DMS79 treated with DMSO at 0.1 percent for 48 hours (cell line): ENCODE data around the gene PYY.
"Not testable (repeated sequence)": the region's sequence is repeated elsewhere in the genome, so short reads cannot be mapped to it uniquely, and the experiment has no call there.

Source experiments
- DNase-seq: peaks from one replicate; lab custom pipeline; 2025; lab: John Stamatoyannopoulos, UW

Gene PYY

DNA sequence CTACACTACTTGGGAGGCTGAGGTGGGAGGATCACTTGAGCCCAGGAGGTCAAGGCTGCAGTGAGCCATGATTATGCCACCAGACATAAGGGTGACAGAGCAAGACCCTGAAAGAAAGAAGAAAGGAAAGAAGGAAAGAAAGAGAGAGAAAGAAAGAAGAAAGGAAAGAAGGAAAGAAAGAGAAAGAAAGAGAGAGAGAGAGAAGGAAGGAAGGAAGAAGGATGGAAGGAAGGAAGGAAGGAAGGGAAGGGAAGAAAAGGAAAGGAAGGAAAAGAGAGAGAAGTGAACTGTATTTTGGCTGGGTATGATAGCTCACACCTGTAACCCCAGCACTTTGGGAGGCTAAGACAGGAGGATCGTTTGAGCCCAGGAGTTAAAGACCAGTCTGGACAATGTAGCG, 24.3 kb upstream of the PYY start:
- no peak for DNase-seq

DNA sequence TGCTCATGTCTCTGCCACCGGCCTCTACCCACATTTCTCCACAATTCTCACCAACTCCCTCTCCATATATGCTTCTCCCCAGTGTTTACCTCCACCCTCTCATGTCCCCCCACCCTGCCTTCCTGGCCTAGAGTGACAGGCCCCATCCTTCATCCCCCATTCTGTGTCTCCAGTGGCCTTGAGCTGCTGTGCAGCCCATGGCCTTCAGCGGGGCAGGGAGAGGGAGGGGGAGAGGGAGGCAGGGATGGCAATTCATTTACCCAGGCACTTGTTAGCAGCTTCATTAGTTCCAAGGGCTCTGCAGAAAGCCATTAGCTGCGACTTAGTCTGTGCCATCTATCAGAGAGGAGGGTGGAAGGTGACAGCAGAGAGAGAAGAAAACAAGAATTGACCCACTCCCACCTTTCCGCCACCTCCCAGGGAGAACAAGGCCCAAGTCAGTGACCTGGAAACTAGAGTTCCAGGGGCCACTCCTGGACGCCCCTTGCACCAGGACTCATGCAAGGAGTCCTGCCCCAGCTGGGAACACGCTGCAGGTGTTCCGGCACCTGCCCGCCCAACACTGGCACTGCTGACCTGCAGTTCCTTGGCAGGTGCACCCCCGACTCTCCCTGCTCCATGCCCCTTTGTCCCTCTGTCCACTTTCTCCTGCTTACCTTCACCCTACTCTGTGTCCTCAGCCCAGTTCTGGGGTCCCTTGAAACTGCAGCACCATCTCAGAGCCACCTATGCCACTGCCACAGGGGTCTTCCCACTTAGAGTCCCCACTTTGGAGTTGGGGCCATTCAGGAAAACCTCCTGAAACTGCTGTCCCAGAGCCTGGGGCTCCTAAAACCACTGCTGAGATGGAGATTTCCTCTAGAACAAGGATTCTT, 23.5 kb upstream of the PYY start:
- no peak for DNase-seq

DNA sequence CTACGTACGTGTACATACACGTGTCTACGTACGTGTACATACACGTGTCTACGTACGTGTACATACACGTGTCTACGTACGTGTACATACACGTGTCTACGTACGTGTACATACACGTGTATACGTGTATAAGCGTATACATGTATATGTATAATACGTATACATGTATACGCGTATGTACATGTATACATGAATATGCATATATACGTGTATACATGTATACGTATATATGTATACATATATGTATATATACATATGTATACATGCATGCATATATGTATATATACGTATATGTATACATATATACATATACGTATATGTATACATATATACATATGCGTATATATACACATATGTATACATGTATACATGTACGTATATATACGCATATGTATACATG, 22.2 kb upstream of the PYY start:
- DNase-seq, result no peak

DNA sequence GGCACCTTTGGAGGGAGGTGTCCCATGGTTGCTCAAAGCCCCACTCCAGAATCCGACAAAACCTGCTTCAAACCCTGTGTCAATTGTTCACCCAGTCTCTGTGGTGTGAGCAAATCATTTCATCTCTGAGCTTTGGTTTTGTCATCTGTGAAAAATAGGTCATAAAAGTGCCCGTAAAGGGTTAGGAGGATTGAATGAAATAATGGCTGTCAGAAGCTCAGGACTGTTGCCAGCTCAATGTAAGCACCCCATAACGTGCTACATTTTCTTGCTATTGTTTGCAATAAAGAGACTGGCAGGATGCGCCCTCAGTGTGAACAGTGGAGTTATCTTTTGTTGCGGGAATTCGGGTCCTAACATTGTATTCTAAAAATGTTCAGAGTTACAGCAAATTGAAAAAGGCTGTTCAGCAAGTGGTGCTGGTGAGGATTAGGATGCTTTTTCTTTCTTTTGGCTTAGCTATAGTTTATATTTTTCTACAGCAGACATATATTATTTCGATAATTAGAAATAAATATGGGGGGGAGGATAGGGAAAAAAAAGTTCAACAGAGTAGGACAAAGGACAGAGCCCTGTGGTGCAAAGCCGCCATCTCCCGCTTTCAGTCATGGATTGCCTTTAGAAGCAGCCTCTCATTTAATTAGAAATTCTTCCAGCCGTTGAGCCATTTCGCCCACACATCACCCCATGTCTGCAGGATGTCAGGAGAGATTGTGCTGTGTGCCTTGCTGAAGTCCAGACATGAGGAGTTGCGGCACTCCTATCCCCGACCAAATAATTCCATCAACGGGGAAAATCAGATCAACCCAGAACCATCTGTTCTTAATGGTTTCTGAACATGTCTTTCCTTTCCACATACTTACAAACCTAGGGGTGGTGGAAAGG, 20.9 kb upstream of the PYY start:
- DNase-seq, result no peak

DNA sequence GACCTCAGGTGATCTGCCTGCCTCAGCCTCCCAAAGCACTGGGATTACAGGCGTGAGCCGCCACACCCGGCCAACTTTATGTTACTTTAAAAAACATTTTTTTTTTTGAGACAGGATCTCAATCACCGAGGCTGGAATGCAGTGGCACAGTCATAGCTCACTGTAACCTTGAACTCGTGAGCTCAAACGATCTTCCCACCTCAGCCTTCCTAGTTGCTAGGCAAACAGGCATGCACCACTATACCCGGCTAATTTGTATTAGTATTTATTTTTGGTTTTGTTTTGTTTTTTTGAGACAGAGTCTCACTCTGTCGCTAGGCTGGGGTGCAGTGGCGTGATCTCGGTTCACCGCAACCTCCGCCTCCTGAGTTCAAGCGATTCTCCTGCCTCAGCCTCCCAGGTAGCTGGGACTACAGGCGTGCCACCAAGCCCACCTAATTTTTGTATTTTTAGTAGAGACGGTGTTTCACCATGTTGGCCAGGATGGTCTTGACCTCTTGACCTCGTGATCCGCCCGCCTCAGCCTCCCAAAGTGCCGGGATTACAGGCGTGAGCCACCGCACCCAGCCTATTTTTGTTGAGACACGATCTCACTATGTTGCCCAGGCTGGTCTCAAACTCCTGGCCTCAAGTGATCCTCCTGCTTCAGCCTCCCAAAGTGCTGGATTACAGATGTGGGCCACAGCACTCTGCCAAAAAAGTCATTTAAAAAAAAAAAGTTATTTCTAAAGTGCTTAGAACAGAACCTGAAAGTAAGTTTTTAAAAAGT, 18.9 kb upstream of the PYY start:
- not testable (repeated sequence) for DNase-seq

DNA sequence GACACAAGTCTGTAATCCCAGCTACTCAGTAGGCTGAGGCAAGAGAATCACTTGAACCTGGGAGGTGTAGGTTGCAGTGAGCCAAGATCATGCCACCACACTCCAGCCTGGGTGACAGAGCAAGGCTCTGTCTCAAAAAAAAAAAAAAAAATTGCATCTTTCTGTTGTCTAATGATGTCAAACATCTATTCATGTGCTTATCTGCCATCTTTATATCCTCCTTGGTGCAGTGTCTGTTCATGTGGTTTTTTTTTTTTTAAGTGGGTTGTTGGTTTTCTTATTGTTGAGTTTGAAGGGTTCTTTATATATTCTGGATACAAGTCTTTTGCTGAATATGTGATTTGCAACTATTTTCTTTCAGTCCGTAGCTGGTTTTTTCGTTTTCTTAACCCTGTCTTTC, 17.7 kb upstream of the PYY start:
- not testable (repeated sequence) for DNase-seq

DNA sequence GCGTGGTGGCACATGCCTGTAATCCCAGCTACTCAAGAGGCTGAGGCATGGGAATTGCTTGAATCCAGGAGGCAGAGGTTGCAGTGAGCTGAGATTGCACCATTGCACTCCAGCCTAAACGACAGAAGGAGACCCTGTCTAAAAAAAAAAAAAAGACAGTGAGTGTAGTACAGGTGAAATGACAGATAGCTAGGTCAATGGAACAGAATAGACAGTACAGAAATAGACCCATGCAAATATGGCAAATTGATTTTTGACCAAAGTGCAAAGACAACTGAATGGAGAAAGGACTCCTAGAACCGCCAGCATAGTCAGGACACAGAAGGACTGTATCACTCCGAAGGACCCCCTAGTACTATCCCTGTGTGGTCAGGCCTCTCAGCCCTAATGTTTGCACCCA, 16.6 kb upstream of the PYY start:
- DNase-seq, result no peak

DNA sequence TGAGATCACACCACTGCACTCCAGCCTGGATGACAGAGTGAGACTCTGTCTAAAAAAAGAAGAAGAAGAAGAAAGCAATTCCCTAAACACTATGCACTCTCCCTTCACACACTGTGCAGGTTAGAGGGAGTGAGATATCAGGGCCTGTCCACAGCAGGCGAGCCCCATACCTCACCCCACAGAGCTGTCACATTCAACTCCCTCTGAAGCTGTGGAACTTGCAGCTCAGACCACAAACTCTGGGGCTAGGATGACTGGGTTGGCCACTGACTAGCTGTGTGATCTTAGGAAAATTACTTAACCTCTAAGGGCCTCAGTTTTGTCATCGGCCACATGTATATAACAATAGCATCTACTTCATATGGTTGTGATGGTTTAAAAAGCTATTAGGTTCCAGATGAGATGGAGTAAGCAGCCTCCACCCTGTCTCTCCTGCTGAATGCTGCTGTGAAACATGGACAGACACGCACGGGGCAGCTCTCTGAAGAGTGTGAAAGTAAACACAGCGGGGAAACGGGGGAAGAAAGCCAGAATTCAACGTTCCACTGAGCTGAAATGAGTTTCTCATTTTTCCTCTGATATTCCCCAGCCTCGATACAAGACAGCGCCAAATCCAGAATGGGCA, 13.6 kb upstream of the PYY start:
- no peak for DNase-seq

DNA sequence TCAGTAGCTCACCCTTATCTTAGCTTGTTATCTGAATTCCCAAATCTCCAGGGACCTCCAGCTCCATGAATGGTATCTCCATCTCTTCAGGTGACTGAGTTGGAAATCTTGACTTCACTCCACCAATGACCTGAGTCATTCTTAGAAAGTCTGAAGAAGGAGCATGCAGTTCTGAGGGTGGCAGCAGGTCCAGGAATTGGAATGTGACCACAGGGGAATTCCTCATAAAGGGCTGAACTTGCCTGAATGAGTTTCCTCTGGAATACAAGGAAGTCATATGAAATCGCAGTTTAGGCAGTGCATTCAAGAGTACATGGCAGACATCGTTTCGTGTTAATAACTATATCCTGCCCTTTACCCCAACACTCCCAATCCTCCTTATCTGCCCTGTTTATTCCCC, 12.5 kb upstream of the PYY start:
- no peak for DNase-seq

DNA sequence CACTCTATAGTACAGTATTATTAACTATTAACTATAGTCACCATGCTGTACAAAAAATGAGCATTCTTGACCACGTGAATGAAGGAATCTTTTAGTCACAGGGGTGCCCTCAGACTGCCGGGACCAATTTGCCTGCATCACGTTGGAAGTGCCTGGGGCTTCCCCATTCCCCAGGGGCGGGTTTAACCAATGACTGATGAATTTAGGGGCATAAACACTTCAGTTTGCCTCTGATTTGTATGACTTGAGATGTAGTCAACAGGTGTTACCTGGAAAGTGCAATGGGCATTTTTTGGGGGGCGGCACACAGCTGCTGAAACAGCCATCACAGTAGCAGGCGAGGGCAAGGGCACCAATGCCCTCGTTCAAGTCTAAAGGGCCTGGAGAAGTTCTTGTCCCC, 8.7 kb upstream of the PYY start:
- no peak for DNase-seq

DNA sequence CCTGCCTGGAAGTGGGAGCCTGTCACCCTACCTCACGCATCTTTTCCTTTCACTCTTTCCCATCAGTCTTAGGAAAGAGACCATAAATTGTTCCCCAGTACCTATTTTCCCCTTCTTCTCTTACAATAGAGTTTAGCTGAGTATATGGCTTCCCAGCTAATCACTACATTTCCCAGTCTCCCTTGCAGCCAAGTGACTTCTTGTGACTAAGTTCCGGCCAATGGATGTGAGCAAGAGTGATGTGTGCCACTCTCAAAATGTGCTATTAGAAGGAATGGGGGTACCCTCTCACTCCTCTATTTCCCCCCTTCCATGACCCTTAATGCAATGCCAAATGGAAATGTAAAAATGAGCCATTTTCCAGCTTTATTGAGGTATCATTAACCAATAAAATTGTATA, 8.2 kb upstream of the PYY start:
- DNase-seq, result no peak

DNA sequence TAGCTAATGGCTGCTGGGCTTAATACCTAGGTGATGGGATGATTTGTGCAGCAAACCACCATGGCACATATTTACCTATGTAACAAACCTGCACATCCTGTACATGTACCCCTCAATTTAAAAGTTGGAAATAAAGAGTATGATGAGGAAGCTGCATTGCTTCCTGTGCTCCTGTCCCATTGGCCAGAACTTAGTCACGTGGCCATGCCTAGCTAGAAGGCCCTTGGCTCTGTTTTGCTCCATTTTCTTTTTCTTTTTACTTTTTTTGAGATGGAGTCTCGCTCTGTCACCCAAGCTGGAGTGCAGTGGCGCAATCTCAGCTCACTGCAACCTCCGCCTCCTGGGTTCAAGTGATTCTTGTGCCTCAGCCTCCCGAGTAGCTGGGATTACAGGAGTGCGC, 7.6 kb upstream of the PYY start:
- DNase-seq, result not testable (repeated sequence)

DNA sequence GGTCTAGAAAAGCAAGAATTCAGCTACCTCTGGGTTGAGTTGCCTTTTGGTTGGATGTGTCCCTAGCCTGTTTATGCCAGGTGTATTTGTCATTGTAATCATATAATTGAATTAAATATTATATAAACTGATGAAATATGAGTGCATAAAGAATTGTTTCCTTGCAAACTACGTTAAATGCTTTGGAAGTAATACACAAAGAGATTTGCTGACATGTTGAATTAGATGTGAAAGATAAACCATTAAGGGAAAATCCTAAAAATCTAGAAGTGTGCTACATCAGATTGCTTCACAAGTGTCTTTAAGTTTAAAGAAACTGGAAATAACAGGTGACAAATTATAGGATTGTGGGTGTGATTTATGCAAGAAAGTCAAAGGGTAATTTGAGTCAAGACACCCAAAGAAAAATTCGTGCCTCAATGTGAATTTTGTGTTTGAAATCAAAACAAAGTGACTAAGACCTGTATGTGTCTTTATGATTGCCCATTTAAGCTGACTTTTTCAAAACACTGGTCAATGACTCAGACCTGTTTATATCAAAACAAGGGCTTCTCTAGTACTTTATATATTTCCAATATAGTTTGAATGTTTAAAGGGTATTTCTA, 5.1 kb upstream of the PYY start:
- DNase-seq, result no peak

DNA sequence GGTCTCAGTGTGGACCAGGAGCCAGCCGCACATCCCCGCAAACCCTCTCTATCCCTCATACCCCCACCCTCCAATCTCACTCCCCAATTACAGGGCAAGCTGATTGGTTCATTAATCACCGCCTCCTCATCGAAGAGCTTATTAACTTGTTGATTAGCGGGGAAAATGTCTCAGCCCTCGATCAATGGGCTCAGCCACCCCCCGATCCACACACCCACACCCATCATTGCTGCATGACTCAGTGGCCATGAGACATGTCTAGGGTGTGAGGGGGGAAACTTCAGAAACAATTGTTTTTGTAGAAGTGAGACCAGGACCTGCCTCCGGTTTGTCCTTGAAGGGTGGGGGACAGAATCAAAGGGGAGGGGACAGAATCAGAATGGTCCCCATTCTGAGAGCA, 2.5 kb upstream of the PYY start:
- no peak for DNase-seq

DNA sequence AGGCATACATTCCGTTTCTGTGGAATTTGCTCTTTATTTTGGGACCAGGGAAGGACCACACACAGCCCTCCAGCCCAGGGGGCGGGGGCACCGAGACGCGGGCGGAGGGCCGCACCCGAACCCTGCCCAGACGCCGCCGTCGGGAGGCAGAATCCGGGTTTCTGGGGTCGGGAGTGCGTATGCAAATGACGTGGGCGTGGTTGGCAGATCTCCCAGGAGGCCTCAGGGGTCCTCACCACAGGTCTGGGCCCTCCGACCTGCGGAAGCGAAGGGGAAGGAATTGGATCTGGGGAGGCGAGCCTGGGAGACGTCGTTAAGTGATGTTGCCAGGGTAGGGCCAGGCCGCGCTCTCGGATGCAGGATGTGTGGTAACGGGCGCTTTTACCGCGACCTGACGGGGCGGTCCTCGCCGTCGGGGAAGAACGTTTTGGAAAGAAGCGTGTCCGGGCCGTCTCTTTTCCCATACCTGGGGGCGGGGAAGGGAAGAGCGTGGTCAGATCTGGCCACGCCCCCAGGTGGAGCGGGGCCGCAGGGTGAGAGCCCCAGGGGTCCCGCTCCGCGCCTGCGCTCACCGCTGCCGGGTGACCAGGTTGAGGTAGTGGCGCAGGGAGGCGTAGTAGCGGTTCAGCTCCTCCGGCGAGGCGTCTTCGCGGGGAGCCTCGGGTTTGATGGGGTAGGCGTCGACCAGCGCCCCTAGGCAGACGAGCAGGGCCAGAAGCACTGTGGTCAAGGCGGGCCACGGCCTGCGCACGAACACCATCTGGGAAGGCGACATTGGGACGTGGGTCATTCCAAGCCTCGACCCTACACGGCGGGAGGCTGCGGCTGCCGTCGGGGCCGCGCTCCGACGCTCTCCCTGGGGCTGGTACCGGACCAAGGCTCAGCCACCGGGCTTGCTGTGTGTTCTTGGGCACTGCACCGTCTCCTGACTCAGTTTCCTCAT, 745 bp downstream of the PYY start:
- DNase-seq, result peak; percentile 68

DNA sequence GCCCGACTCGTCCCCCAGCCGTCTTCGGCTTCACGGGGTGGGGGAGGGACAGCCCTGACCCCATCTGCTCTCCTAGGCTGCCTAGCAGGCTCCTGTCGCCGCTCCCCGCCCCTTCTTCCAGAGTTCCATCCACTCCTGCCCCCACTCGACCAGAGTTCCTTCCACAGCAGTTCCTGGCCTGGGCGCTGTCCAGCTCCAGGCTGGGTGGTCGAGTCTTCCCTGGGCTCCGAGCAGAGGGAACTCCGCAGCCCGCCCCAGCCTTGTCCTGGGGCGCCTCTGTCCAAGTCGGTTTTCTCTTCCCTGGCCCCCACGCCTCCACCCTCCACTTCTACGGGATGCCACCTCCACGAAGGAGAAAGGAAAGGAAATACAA, 1.4 kb downstream of the PYY start:
- DNase-seq, result no peak

DNA sequence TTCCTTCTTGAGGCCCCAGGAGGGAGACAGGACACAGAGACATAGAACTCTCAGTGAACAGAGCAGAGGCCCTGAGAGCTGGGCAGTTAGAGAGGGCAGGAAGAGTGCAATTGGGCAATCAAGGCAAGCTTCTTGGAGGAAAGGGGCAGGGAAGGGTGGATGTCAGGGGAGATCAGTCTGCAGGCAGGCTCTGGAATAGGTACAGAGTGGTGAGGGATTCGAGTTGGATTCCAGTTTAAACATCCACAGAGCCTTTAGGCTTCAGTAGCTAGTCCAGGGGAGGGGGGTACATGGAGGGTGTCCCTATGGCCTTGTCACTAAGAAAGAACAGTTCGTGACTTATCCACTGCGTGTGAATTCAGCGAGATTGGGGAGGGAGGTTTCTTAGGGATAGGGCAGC, 2.0 kb downstream of the PYY start:
- DNase-seq, result no peak

DNA sequence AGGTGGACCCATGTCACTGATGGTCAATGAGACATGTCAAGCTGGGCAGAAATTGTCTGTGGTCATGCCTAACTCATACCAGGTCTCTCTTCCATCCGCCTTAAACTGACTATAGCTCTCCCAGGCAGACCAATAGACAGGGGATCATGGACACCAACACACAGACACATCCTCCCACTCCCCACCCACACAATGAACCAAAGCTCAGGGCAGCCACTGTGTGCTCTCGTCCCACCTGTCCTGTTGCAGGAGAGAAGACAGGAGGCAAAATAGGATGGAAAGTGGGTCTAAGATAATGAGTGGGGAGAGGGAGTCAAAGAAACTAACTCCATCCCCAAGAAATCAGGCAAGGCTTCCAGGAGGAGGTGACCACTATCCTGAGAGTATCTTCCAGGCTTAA, 3.2 kb downstream of the PYY start:
- DNase-seq, result no peak

DNA sequence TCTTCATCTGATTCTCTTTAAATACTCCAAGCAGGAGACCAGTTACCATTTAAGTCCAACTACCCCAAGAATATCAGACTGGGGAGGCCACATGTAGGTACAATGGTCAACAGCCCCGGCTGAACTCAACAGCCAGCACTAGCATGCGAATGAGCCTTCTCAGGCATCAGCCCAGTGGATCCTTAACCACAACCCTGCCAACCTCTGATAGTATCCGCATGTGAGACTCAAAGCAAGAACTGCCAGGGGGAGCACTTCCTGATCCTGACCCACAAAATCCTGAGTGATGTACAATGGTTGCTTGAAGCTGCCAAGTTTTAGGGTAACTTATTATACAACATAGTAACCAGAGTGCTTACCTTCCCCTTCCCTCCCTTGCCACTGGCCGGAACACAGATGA, 4.0 kb downstream of the PYY start:
- DNase-seq, result no peak

DNA sequence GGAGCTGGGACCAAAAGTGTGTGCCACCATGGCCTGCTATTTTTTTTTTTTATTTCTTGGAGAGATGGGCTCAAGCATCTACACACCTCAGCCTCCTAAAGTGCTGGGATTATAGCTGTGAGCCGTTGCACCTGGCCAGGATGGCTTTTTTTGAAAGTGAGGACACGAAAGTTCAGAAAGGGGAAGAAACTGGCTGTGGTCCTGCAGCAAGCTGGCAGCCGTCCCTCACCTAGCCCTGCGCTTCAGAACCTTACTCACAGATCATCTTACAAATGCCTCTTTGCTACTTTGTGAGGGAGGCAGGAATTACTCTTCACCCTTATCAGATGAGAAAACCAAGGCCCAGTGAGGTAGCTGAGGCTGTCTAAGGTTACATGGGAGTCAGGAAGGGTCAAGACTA, 7.0 kb downstream of the PYY start:
- DNase-seq, result no peak
